Measurements from ENCODE around the gene PEPD. TPM values are rescaled to one million over a fixed set of nuclear protein-coding genes. Genes with fewer than 3 reads are reported as not detected.

Gene PEPD
- total RNA-seq, 2 experiments from 2014 or later = 23.5 to 26.2 TPM

DNA sequence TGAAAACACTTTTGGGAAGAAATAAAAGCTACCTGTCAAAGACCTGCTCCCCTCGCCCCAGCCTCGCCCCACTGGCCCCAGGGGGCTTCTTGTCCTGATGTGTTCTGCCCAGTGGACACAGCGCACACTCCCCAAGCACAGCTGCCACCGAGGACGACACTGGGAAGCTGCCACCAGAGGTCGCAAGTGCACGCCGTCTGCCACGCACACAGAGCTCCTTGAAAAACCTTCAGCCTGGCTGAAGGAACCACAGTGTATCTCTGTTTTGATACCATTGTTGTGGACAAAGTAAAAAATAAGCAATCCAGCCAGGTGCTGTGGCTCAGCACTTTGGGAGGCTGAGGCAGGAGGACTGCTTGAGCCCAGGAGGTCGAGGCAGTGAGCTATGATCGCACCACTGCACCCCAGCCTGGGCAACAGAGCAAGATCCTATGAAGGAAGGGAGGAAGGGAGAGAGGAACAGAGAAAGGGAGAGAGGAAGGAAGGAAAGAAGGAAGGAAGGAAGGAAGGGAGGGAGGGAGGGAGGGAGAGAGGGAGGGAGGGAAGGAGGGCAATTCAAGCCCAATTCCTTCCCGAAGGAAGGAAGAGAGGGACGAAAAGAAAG lies 90.8 kb downstream of the PEPD start:
- DNase-seq (peak; percentile 74), ATAC-seq (ENCODE audit: low read depth) (peak; percentile 81)
- POLR2A ChIA-PET = no interaction called here
- Mint-ChIP-seq H3K27ac (peak overlapping the region; percentile 7), H3K27me3 (no peaks in the 10 kb centered on the region), H3K4me1 (no peaks in the 10 kb centered on the region), H3K4me3 (no peak overlapping the region), H3K36me3 (no peaks in the 10 kb centered on the region), H3K9me3 (no peaks in the 10 kb centered on the region)

DNA sequence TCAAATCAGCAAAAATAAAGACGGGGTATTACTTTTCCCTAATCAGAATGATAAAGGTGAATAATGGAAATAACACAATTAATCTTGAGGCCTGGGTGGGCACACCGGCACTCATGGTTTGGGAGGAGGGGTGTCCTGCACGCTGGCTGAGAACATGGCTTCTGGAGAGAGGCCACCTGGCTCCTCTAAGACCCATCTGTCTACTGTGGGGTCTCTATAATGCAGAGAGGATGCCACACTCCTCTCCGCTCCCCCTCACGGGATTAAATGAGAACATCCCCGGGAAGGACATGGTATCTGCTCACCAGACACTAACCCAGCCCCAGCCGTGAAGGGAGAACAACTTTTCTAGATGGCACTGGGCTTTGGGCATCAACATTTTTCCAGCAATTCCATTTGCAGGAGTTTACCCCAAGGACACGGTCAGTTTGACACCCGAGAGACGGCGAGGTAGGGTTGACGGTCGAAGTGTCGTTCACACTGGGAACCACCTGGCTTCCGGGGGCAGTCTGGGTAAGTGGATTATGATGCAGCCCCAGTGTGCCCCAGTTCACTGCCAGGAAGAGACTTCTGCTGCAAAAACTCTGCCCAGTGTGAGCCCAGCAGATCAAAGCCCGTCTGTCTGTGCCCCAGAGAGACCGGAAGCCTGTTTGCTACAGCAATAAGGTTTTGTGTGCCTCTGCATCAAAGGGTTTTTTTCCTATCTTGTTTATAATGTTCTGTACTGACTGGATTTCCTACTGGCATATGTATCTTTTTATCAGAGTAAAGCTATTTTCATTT lies 91.5 kb downstream of the PEPD start:
- Mint-ChIP-seq H3K36me3 (no peaks in the 10 kb centered on the region), H3K4me3 (no peak overlapping the region), H3K27ac (peak overlapping the region; percentile 7), H3K4me1 (no peaks in the 10 kb centered on the region), H3K27me3 (no peaks in the 10 kb centered on the region), H3K9me3 (no peaks in the 10 kb centered on the region)
- ATAC-seq (ENCODE audit: low read depth) = peak; percentile 55
- DNase-seq = peak; percentile 19
- POLR2A ChIA-PET = no interaction called here

DNA sequence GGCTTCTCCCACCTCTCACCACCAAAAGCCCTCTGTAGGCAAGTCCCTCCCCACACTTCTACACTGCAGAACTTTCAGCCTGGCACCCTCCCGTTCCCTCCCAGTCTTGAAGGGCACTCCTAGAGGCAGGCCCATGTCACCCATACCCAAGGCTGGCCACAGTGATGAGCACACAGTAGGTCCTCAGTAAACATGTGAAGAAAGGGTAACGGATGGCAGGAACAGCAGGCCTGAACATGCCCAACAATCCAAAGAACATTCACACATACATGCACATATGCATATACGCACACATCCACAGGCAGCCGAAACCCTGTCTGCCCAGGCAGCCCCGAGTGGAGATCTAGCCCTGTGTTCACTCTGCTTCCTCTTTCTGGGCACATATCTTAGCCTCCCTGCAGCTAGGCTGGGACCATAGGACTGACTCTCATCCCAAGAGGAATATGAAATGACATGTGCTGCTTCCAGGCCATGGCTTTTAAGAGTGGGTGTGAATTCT lies 92.9 kb downstream of the PEPD start:
- Mint-ChIP-seq H3K36me3 (no peaks in the 10 kb centered on the region), H3K27me3 (no peaks in the 10 kb centered on the region), H3K4me1 (no peaks in the 10 kb centered on the region), H3K4me3 (no peak overlapping the region), H3K27ac (no peak overlapping the region), H3K9me3 (no peaks in the 10 kb centered on the region)
- POLR2A ChIA-PET = no interaction called here
- ATAC-seq (ENCODE audit: low read depth) = no peak
- no peak for DNase-seq

DNA sequence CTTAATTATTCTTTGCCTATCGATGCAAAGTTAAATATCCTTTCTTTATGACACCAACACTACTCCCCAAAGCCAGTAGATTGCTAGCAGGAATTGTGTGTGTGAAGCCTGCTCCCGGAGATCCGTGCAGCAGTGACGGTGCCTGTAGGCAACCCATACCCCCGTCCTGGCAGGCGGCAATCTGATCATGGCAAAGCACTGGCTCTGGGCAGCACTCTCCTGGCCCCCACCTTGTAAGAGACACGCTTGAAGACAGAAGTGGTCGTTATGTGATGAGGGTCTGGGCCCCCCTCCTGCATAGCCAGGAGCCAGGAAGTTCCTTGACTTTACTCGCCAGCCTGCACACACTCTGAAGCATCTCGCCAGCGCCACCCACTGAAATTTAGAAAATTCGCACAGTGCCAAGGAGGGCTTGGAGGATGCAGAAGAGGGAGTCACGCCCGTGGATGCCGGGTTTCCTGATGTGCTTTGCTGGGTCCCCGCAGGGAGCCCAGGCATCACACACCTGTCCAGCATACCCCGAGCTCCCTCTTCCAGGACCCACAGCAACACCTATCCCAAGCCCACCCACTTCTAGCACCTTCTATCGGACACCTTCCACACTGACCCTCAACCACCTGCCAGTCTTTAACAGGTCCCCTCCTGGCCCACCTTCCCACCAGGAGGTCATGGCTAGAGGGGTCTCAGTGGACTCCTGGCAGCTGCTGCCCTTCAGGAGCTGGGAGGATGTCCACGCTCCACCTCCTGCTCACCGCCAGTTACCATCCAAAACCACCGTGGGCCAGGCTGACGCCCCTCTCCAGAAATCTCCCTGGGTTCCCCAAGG lies 93.6 kb downstream of the PEPD start:
- POLR2A ChIA-PET = no interaction called here
- Mint-ChIP-seq H3K27me3 (no peaks in the 10 kb centered on the region), H3K36me3 (no peaks in the 10 kb centered on the region), H3K27ac (no peak overlapping the region), H3K4me1 (no peaks in the 10 kb centered on the region), H3K9me3 (no peaks in the 10 kb centered on the region), H3K4me3 (no peak overlapping the region)
- ATAC-seq (ENCODE audit: low read depth) = no peak
- no peak for DNase-seq

DNA sequence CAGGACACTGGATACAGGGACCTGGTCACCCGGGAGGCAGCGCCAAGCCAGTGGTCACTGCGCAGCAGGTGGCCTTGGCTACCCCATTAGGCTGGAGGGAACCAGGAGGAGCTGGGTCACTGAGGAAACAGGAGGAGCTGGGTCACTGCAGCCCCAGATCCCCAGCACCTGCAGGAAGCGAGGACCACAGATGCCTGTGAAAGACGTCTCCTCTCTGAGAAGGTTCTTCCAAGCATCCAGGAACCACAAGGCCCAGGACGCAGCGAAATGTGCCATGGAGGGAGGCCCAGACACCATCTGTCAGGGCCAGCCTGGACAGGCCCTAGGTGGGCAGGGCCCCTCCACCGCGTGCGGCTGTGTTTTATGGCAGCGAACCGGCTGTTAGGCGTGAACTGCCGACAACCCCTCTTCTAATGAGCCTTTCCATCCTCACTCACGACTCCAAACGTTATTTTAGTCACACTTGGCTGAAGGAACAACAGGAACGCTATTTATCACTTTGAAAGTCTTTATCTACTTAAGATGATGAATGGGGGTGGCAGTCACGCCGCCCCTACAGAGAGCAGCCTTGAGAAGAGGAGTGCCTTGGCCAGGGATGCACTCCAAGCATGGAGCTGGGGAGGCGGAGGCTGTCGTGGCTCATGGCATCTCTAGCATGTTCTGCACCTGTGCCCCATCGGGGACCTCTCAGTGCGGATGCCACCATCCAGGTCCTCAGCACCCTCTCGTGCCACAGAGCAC lies 94.8 kb downstream of the PEPD start:
- Mint-ChIP-seq H3K27me3 (no peaks in the 10 kb centered on the region), H3K9me3 (no peaks in the 10 kb centered on the region), H3K36me3 (no peaks in the 10 kb centered on the region), H3K4me1 (no peaks in the 10 kb centered on the region), H3K27ac (no peak overlapping the region), H3K4me3 (no peak overlapping the region)
- DNase-seq = no peak
- POLR2A ChIA-PET = no interaction called here
- ATAC-seq (ENCODE audit: low read depth) = no peak

DNA sequence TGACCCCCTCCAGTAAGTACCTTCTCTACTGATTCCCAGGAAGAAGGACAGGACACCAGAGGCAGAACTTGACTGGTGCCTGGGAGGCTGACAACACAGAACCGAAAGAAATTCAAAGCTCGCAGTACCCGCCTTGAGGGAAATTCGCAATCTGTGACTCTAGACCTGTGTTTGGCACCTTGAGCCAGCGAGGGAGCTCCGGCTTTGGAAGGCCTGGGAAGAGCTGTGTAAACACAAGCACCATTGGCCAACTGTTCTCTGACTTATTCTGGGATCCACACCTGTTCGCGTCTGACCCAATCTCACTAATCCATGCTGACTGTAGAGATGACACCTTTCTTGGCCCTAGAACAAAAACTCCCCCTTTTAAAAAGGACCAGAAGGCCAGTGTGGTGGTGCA lies 97.4 kb downstream of the PEPD start:
- Mint-ChIP-seq H3K27me3 (no peaks in the 10 kb centered on the region), H3K4me1 (no peaks in the 10 kb centered on the region), H3K27ac (no peak overlapping the region), H3K4me3 (no peak overlapping the region), H3K9me3 (no peaks in the 10 kb centered on the region), H3K36me3 (no peaks in the 10 kb centered on the region)
- POLR2A ChIA-PET = no interaction called here
- DNase-seq (no peak), ATAC-seq (ENCODE audit: low read depth) (no peak)

DNA sequence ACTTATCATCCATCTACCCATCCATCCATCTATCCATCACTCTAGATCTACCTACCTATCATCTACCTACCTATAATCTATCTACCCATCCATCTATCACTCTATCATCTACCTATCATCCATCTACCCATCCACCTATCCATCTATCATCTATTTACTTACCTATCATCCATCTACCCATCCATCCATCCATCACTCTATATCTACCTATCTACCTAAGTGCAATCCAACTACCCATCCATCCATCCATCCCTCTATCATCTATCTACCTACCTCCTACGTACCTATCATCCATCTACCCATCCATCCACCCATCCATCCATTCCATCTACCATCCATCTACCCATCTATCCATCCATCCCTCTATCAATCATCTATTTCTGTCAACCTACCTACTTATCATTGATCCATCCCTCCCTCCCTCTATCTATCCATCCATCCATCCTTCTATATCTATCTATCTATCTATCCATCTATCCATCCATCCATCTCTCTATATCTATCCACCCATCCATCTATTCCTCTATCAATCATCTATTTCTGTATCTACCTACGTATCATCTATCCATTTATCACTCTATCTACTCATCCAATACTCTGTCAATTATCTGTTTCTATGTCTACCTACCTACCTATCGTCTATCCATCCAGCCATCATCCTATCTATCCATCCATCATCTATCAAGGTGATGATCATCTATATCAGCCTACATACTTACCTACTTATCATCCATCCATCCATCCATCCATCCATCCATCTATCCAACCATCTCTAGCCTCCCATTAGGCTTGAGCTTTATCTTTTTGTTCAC lies 99.0 kb downstream of the PEPD start:
- Mint-ChIP-seq H3K4me1 (no peaks in the 10 kb centered on the region), H3K36me3 (no peaks in the 10 kb centered on the region), H3K27me3 (no peaks in the 10 kb centered on the region), H3K9me3 (no peaks in the 10 kb centered on the region), H3K4me3 (no peak overlapping the region), H3K27ac (no peak overlapping the region)
- DNase-seq (no peak), ATAC-seq (ENCODE audit: low read depth) (no peak)
- POLR2A ChIA-PET = no interaction called here

DNA sequence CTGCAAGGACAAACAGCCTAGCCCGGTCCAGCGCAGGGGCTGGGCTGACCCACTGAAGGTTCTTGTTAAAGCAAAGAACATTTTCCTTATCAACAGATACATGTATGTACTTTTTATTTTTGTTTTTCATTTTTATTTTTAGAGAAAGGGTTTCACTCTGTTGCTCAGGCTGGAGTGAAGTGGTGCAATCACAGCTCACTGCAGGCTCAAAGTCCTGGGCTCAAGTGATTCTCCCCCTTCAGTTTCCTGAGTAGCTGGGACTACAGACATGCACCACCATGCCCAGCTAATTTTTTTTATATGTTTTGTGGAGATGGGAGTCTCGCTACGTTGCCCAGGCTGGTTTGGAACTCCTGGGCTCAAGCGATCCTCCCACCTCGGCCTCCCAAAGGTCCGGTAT lies 100.2 kb downstream of the PEPD start:
- no peaks in the 10 kb centered on the region for H3K36me3 Mint-ChIP-seq
- ATAC-seq (ENCODE audit: low read depth) (no peak), DNase-seq (no peak)
- H3K9me3 Mint-ChIP-seq = no peaks in the 10 kb centered on the region
- no peak overlapping the region for H3K27ac Mint-ChIP-seq
- H3K4me1 Mint-ChIP-seq = peaks cover 2% of the 10 kb centered on the region
- H3K4me3 Mint-ChIP-seq = no peak overlapping the region
- no peaks in the 10 kb centered on the region for H3K27me3 Mint-ChIP-seq
- POLR2A ChIA-PET = no interaction called here

DNA sequence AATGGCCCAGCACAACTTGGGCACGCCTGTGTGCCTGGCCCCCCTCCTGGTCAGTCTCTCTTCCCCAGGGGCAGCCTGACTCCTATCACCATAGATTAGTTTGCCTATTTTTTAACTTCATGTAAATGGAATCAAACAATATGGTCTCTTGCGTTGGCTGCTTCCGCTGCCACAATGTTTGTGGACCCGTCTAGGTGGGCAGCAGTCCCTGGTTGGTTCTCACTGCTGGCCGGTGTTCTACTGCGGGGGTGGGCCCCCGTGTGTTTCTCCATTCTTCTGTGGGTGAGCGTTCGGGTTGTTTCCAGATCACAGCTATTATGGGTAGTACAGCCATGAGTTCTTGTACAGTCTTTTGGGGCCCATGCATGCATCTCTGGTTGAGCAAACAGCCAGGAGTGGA lies 100.8 kb downstream of the PEPD start:
- no peaks in the 10 kb centered on the region for H3K36me3 Mint-ChIP-seq
- H3K9me3 Mint-ChIP-seq = no peaks in the 10 kb centered on the region
- POLR2A ChIA-PET = no interaction called here
- H3K27me3 Mint-ChIP-seq = no peaks in the 10 kb centered on the region
- DNase-seq (no peak), ATAC-seq (ENCODE audit: low read depth) (no peak)
- H3K4me1 Mint-ChIP-seq = peaks cover 2% of the 10 kb centered on the region
- H3K4me3 Mint-ChIP-seq = no peak overlapping the region
- H3K27ac Mint-ChIP-seq = no peak overlapping the region

DNA sequence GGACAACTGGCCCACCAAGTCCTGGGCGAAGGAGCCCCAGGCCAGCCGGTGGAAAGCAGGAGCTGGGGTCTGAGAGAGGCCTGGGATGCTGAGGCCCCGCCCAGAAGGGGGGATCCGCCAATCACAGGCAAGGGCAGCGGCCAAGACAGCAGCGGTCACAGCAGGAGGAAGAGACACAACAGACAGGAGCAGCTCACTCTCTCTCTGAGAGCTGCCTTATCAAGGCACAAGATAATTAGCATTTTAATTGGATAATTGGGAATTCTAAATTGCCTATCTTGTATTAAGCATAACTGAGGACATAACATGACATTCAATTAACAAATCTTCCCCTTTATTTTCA lies 101.8 kb downstream of the PEPD start:
- H3K36me3 Mint-ChIP-seq = no peaks in the 10 kb centered on the region
- no peak overlapping the region for H3K4me3 Mint-ChIP-seq
- POLR2A ChIA-PET = no interaction called here
- DNase-seq (no peak), ATAC-seq (ENCODE audit: low read depth) (no peak)
- no peaks in the 10 kb centered on the region for H3K27me3 Mint-ChIP-seq
- H3K9me3 Mint-ChIP-seq = no peaks in the 10 kb centered on the region
- no peak overlapping the region for H3K27ac Mint-ChIP-seq
- peaks cover 2% of the 10 kb centered on the region for H3K4me1 Mint-ChIP-seq

DNA sequence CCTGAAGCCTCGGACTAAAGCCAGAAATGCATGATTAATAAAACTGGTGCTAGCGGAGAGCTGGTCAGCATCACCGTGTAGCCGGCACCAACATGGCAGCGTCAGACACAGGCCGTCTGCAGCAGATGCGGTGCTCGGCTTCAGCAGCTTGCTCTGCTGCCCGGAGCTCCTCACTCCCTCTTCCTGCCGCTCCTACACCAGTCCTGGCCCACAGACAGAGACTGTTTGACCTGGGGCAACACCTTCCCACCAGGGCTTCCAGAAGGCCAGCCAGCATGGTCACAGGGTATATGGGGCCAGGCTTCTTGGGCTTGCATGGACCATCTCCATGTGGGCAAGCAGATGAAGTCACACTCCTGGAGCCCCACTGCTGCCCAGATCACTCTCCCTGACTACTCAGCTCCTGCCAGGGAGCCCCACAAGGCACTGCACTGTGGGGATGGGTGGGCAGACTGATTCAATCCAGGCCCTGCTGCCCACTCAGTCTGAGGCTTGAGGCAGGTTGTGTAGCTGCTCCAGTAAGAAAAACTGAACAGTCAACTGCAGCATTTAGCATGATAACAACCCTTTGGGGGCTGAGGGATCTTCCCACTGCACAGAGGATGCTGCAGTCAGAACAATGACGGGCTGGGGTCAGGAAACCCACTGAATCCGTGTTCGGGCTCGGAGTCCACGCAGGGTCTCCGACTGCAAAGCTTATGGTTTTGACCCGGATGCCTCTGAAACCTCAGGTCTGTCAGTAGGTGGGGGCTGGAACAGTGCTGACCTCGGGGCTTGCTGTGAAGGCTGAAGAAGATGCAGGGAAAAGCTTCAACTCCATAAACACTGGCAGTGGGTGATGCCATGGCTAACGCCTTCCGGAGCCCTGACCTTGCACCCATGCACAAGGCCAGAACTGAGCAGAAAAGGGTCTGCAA lies 102.5 kb downstream of the PEPD start:
- no peaks in the 10 kb centered on the region for H3K36me3 Mint-ChIP-seq
- peaks cover 2% of the 10 kb centered on the region for H3K4me1 Mint-ChIP-seq
- no peaks in the 10 kb centered on the region for H3K9me3 Mint-ChIP-seq
- DNase-seq = no peak
- no peak overlapping the region for H3K27ac Mint-ChIP-seq
- no peak for ATAC-seq (ENCODE audit: low read depth)
- H3K27me3 Mint-ChIP-seq = no peaks in the 10 kb centered on the region
- POLR2A ChIA-PET = no interaction called here
- no peak overlapping the region for H3K4me3 Mint-ChIP-seq

DNA sequence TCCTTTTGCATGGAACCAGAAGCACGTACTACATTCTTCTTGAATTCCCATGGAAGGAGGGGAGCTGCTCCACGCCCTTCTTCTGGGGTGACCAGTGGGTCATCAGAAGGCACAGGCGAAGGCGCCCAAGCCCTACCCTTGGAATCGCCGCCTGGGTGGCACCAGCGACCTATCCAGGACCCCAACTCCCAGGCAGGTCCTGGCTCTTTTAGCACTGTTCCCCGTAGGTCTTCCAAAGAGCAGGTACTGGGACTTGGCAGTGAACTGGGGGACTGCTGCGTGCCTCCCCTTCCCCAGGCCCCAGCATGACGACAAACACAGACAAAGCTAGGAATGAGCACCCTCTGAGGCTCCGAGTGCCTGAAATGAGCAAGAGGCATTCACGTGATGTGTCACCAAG lies 103.1 kb downstream of the PEPD start:
- no peak overlapping the region for H3K27ac Mint-ChIP-seq
- H3K27me3 Mint-ChIP-seq = no peaks in the 10 kb centered on the region
- H3K4me1 Mint-ChIP-seq = peaks cover 2% of the 10 kb centered on the region
- no peak overlapping the region for H3K4me3 Mint-ChIP-seq
- H3K9me3 Mint-ChIP-seq = no peaks in the 10 kb centered on the region
- POLR2A ChIA-PET = no interaction called here
- DNase-seq (no peak), ATAC-seq (ENCODE audit: low read depth) (no peak)
- H3K36me3 Mint-ChIP-seq = no peaks in the 10 kb centered on the region

All from activated naive CD8-positive, alpha-beta T cell treated with anti-CD3 and anti-CD28 coated beads, Interleukin-2, amount 10 ng/mL, durations not matched to agents 7 days and 5 days (primary cell).